GM12872 (cell line): Measurements from ENCODE around the gene KCNK13.

Source experiments
- TF ChIP-seq, protein P1 (sequence below): IDR thresholded peaks from 3 replicates; pipeline ENCODE4 v1.5.1; 2011; ENCODE audit warnings: low read depth, mild to moderate bottlenecking, low read length, moderate library complexity; ENCODE audit not compliant: insufficient read depth

KCNK13 gene

DNA sequence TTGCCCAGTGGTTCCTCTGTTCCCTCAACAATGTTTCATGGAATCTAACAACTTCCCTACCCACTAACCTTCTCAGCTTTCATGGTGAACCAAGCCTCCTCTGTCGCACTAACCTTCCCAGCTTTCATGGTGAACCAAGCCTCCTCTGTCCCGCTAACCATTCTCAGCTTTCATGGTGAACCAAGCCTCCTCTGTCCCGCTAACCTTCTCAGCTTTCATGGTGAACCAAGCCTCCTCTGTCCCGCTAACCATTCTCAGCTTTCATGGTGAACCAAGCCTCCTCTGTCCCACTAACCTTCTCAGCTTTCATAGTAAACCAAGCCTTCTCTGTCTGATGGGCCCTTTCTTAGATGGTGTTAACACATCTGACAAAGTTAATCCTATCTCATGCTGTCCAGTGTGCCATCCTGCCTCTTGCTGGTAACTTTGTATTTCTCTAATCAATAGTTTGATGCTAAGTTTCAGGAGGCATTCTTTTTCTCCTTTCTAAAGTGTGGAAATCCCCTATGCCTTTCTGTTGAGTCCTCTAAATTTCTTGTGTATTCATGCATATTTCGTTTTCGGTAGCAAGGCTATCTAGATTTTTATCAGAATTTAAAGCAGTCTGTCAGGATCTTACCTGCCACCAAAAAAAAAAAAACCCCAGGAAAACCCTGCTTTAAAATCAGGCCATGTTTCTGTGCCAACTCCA lies 26.8 kb upstream of the KCNK13 start:
- TF ChIP-seq, protein P1, sequence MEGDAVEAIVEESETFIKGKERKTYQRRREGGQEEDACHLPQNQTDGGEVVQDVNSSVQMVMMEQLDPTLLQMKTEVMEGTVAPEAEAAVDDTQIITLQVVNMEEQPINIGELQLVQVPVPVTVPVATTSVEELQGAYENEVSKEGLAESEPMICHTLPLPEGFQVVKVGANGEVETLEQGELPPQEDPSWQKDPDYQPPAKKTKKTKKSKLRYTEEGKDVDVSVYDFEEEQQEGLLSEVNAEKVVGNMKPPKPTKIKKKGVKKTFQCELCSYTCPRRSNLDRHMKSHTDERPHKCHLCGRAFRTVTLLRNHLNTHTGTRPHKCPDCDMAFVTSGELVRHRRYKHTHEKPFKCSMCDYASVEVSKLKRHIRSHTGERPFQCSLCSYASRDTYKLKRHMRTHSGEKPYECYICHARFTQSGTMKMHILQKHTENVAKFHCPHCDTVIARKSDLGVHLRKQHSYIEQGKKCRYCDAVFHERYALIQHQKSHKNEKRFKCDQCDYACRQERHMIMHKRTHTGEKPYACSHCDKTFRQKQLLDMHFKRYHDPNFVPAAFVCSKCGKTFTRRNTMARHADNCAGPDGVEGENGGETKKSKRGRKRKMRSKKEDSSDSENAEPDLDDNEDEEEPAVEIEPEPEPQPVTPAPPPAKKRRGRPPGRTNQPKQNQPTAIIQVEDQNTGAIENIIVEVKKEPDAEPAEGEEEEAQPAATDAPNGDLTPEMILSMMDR = no peak

DNA sequence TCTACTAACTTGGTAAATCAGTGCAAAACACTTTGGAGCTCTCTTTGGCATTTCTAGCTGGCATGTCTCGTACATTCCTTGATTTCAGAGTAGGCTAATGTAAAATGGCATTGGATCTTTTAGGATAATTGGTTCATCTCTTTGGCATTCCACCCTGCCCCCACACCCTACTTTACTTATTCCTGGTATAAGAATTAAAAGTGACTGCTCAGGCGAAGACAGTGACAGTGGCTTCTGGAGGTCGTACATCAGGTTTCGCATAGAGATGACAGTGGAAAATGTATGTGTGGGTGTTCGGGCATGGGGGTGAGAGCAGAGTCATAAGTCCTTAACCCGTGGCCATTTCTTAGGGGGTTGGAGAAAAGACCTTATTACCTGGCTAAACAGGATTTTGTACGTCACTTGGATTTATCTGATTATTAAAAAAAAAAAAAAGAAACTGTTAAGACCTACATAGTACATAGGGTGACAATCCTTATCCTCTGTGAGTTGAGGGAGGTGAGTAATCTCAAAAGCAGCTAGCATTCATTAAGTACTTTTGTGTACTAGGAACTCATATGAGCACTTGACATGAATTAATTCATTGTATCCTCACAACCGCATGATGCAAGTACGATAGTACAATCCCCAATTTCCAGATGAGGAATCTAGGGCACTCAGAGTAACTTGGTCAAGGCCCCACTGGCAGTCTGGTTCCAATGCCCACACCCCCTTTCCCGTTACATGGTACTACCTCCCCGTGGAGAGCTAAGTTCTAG lies 22.4 kb upstream of the KCNK13 start:
- TF ChIP-seq, protein P1 = no peak

DNA sequence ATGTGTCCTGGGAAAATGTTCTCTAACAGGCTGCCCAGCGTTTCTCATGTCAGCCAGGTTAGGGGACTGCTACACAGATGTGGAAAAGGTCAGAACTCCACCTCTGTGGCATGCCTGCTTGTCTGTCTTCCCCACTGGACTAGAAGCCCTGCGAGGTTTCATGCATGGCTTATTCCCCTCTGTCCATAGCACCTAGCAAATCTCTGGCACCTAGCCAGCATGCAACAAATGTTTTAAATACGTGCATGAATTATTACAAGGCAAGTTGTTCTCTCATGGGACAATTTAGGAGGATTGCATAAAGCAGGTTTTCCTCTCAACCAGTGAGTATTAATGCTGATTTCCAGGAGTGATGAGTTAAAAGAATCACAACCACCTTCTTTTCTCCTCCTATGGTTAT lies 21.4 kb upstream of the KCNK13 start:
- TF ChIP-seq, protein P1 = no peak

DNA sequence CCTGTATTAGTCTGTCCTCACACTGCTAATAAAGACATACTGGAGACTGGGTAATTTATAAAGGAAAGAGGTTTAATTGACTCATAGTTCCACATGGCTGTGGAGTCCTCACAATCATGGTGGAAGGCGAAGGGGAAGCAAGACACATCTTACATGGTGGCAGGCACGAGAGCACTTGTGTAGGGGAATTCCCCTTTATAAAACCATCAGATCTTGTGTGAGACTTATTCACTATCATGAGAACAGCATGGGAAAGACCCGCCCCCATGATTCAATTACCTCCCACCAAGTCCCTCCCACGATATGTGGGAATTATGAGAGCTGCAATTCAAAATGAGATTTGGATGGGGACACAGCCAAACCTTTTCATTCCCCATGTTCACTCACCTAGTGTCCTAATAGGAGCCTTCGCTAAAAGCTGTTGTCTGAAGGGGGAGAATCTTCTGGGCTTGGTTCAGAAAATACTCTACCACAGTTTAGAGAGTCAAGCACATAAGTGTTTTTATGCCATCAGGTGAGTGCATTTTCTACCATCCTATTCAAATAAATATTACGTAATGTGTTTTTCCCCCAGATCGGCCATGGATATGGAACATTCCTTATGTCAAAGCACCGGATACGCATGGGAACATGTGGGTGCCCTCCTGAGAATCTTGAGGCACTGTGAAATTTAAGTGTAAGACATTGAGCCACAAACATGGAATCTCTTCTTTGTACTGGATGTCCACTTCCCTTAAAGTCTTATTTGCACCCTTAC lies 19.1 kb upstream of the KCNK13 start:
- TF ChIP-seq, protein P1 = no peak

DNA sequence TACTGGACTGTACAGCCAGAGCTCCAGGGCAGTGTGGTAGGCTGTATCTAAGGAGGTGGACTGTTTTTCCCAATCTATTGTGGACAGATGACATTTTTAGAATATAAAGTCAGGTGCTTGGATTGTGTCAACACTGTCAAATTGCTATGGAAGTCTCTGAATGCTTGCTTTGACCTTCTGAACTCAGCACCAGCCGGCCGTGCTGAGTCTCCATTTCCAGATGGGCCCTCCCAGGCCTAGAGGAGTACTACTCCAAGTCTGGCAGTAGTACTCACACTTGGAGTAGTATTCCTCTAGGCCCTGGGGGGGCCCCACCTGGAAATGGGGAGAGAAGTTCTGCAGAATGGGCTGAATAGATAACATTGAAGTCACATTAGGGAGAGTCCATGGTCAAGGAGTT lies 16.2 kb upstream of the KCNK13 start:
- TF ChIP-seq, protein P1 = no peak

DNA sequence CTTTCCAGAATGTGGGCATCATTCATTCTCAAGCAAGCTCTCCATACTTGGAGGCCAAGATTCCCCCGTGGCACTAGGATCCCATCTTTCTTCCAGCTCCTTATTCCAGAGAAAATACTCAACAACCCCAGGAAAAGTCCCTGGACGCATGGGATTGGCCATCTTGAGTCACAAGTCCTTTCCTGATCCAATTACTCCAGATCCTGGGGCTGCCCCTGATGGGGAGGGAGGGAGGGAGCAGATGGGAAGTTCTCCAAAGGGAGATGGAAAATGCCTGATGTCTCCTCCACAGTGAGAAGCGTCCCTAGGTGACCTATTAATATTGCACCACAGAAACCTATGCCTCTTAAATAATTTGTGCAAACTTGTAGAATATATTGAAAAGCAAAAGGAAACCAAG lies 12.4 kb upstream of the KCNK13 start:
- TF ChIP-seq, protein P1 = no peak

DNA sequence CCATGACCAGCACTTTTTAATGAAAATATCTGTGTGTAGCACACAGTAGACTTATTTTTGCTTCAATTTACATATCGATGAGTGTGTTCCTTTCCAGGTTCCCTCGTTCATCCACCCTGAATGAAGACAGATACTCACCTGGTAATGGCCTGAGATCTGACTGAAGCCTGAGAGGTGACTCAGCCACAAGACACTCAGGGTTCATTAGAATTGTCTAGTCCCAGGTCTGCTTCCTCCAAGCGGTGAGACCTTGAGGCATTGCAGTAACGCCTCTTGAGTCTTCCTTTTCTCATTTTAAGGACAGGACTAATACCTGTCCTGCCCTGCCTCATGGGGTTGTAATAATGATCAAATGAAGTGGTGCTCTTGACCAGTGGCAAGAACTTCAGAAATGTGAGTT lies 11.5 kb upstream of the KCNK13 start:
- TF ChIP-seq, protein P1 = no peak
